ENCODE results near the gene SHROOM4. TPM values are rescaled to one million over a fixed set of nuclear protein-coding genes. Genes with fewer than 3 reads are reported as not detected.

Gene SHROOM4
- total RNA-seq, 3 donors from 2014 or later (not counting 1 experiment from before 2014, with no cell fraction given): 0.05 to 0.09 TPM; not detected in 1

GRCh38 chrX:50707405-50707804 is 106.6 kb downstream of the SHROOM4 start:
- DNase-seq (no peak), ATAC-seq (no peak)
- no peaks in the 10 kb centered on the region for H3K27me3 ChIP-seq (ENCODE audit: control insufficient read depth, insufficient read depth, low read length)
- no peaks in the 10 kb centered on the region for H3K36me3 ChIP-seq (ENCODE audit: control insufficient read depth, insufficient read depth, low read length)
- Mint-ChIP-seq H3K27ac (no peak overlapping the region), H3K4me1 (no peaks in the 10 kb centered on the region), H3K4me3 (no peak overlapping the region), H3K36me3 (no peaks in the 10 kb centered on the region), H3K9me3 (no peaks in the 10 kb centered on the region), H3K27me3 (ENCODE audit: low read depth in 2 of 2) (peaks cover 5 to 11% of the 10 kb centered on the region in 2 donors)
- WGBS (ENCODE audit: insufficient coverage): no CpG with 5 or more reads among the region's 2 CpGs
- H3K4me1 ChIP-seq (ENCODE audit: control insufficient read depth, insufficient read depth, low read length): no peaks in the 10 kb centered on the region
- H3K27ac ChIP-seq (ENCODE audit: low read length): no peak overlapping the region
- TF ChIP-seq, protein P1, sequence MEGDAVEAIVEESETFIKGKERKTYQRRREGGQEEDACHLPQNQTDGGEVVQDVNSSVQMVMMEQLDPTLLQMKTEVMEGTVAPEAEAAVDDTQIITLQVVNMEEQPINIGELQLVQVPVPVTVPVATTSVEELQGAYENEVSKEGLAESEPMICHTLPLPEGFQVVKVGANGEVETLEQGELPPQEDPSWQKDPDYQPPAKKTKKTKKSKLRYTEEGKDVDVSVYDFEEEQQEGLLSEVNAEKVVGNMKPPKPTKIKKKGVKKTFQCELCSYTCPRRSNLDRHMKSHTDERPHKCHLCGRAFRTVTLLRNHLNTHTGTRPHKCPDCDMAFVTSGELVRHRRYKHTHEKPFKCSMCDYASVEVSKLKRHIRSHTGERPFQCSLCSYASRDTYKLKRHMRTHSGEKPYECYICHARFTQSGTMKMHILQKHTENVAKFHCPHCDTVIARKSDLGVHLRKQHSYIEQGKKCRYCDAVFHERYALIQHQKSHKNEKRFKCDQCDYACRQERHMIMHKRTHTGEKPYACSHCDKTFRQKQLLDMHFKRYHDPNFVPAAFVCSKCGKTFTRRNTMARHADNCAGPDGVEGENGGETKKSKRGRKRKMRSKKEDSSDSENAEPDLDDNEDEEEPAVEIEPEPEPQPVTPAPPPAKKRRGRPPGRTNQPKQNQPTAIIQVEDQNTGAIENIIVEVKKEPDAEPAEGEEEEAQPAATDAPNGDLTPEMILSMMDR (IDR thresholded peaks at IDR 0.05): no peak
- H3K9me3 ChIP-seq (ENCODE audit: control insufficient read depth, insufficient read depth, low read length): no peaks in the 10 kb centered on the region
- intact Hi-C loops (cut with micrococcal nuclease): no loop called here
- no peak overlapping the region for H3K4me3 ChIP-seq (ENCODE audit: low read length)

- TF ChIP-seq, protein P1 (IDR thresholded peaks at IDR 0.05): no peak
- 88% methylated on average over 1 of the region's 3 CpGs for WGBS (ENCODE audit: insufficient coverage)
- ATAC-seq (no peak), DNase-seq (no peak)
- Histone ChIP-seq H3K9me3 (ENCODE audit: control insufficient read depth, insufficient read depth, low read length) (no peaks in the 10 kb centered on the region), H3K36me3 (ENCODE audit: control insufficient read depth, insufficient read depth, low read length) (no peaks in the 10 kb centered on the region), H3K27ac (ENCODE audit: low read length) (no peak overlapping the region), H3K4me3 (ENCODE audit: low read length) (no peak overlapping the region), H3K27me3 (ENCODE audit: control insufficient read depth, insufficient read depth, low read length) (no peaks in the 10 kb centered on the region), H3K4me1 (ENCODE audit: control insufficient read depth, insufficient read depth, low read length) (no peaks in the 10 kb centered on the region)
- H3K27ac Mint-ChIP-seq: no peak overlapping the region
- no peaks in the 10 kb centered on the region for H3K9me3 Mint-ChIP-seq
- intact Hi-C loops (cut with micrococcal nuclease): no loop called here
- peaks cover 5 to 7% of the 10 kb centered on the region in 2 donors for H3K27me3 Mint-ChIP-seq (ENCODE audit: low read depth in 2 of 2)
- H3K4me1 Mint-ChIP-seq: no peaks in the 10 kb centered on the region
- H3K36me3 Mint-ChIP-seq: no peaks in the 10 kb centered on the region
- no peak overlapping the region for H3K4me3 Mint-ChIP-seq
Observed at GRCh38 chrX:50705042-50705441, 109.0 kb downstream of the SHROOM4 start.

- 67% methylated on average over 1 of the region's 1 CpG for WGBS (ENCODE audit: insufficient coverage)
- Mint-ChIP-seq H3K27ac (no peak overlapping the region), H3K9me3 (no peaks in the 10 kb centered on the region), H3K27me3 (ENCODE audit: low read depth in 2 of 2) (peaks cover 5 to 7% of the 10 kb centered on the region in 2 donors), H3K4me3 (no peak overlapping the region), H3K4me1 (no peaks in the 10 kb centered on the region), H3K36me3 (no peaks in the 10 kb centered on the region)
- H3K36me3 ChIP-seq (ENCODE audit: control insufficient read depth, insufficient read depth, low read length): no peaks in the 10 kb centered on the region
- no peaks in the 10 kb centered on the region for H3K27me3 ChIP-seq (ENCODE audit: control insufficient read depth, insufficient read depth, low read length)
- TF ChIP-seq, protein P1 (IDR thresholded peaks at IDR 0.05): no peak
- ATAC-seq (no peak), DNase-seq (no peak)
- H3K9me3 ChIP-seq (ENCODE audit: control insufficient read depth, insufficient read depth, low read length): no peaks in the 10 kb centered on the region
- no peaks in the 10 kb centered on the region for H3K4me1 ChIP-seq (ENCODE audit: control insufficient read depth, insufficient read depth, low read length)
- no peak overlapping the region for H3K27ac ChIP-seq (ENCODE audit: low read length)
- intact Hi-C loops (cut with micrococcal nuclease): no loop called here
- H3K4me3 ChIP-seq (ENCODE audit: low read length): no peak overlapping the region
Observed at GRCh38 chrX:50704360-50704759, 109.6 kb downstream of the SHROOM4 start.

DNA sequence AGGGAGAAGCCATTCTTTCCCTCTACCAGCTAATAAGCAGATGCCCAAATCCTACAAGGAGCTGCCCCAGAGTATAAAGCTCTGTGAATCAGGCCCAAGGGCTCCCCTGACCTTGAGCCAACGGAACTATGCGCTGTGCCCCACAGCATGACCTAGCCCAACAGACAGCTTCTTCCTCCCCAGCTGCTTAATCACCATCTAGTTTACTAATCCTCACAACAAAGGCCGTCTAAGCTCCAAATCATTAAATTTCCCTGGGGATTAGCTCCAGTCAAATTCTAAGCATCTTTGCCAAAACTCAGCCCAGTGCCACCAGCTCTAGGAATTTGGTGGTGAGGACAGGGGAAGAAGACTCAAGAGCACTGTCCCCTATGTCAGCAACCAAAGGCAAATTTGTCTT is 113.1 kb downstream of the SHROOM4 start:
- ATAC-seq (no peak), DNase-seq (no peak)
- H3K27ac Mint-ChIP-seq: no peak overlapping the region
- H3K27me3 Mint-ChIP-seq (ENCODE audit: low read depth in 2 of 2): peaks cover 4 to 28% of the 10 kb centered on the region in 2 donors
- H3K4me3 Mint-ChIP-seq: no peak overlapping the region
- Histone ChIP-seq H3K27me3 (ENCODE audit: control insufficient read depth, insufficient read depth, low read length) (no peaks in the 10 kb centered on the region), H3K36me3 (ENCODE audit: control insufficient read depth, insufficient read depth, low read length) (no peaks in the 10 kb centered on the region), H3K9me3 (ENCODE audit: control insufficient read depth, insufficient read depth, low read length) (no peaks in the 10 kb centered on the region), H3K4me3 (ENCODE audit: low read length) (no peak overlapping the region), H3K27ac (ENCODE audit: low read length) (no peak overlapping the region), H3K4me1 (ENCODE audit: control insufficient read depth, insufficient read depth, low read length) (no peaks in the 10 kb centered on the region)
- TF ChIP-seq, protein P1 (IDR thresholded peaks at IDR 0.05): no peak
- 78% methylated on average over 3 of the region's 3 CpGs for WGBS (ENCODE audit: insufficient coverage)
- no peaks in the 10 kb centered on the region for H3K9me3 Mint-ChIP-seq
- intact Hi-C loops (cut with micrococcal nuclease): no loop called here
- no peaks in the 10 kb centered on the region for H3K4me1 Mint-ChIP-seq
- H3K36me3 Mint-ChIP-seq: no peaks in the 10 kb centered on the region

Data from natural killer cell (primary cell).